Fibroblast of mammary gland (primary cell): ENCODE results near the gene ANGPTL2.

ENCODE experiments used
- DNase-seq: peaks from one replicate; pipeline ENCODE4 v3.0.0-alpha.2; 2010; ENCODE audit warnings: low read depth
- H3K4me3 ChIP-seq: 2 replicates; pipeline ENCODE4 v1.5.1; 2011; ENCODE audit warnings: low read depth, mild to moderate bottlenecking, low read length, moderate library complexity; ENCODE audit not compliant: control insufficient read depth
- TF ChIP-seq, protein P1 (sequence below): conservative IDR thresholded peaks from 2 replicates; pipeline ENCODE4 v1.5.1; 2011; ENCODE audit warnings: low read depth, low read length, inconsistent platforms; ENCODE audit not compliant: control insufficient read depth, insufficient read depth

Gene ANGPTL2

DNA sequence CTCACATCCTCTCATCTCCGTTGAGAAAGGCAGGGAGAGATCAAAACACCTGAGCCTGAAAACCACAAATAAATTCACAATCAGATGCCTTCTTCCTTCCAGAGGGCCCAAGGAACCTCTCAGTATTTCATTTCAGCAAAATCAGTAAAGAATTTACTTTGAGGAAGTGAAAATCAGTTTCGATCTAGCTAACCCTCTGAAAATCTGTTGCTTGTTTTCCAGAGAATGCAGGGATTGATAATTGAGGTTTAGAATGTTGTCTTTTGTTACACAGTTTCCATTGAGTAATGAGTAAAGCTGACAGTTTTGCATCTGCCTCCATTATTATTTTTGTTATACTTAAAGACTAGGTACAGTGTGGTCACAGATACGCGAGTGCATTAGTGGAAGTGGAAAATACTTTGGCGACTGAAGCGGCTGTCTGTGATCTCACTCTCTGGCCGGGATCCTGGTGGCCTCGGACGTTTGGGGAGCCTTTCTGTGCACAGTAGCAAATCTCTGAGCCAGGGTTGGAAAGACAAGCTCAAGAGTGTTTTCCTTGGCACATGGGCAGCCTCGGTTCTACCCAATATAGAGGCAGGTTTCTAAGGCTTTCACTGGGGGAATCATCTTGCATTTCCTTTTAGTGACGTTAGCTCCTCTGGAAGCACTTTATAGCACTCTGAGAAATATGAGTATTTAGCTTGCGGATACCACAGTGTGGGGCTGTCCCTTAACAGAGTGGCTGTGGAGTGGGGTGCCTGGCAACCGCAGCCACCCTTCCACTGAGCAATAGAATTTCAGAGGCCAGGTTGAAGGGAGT is 32.2 kb upstream of the ANGPTL2 start:
- TF ChIP-seq, protein P1, sequence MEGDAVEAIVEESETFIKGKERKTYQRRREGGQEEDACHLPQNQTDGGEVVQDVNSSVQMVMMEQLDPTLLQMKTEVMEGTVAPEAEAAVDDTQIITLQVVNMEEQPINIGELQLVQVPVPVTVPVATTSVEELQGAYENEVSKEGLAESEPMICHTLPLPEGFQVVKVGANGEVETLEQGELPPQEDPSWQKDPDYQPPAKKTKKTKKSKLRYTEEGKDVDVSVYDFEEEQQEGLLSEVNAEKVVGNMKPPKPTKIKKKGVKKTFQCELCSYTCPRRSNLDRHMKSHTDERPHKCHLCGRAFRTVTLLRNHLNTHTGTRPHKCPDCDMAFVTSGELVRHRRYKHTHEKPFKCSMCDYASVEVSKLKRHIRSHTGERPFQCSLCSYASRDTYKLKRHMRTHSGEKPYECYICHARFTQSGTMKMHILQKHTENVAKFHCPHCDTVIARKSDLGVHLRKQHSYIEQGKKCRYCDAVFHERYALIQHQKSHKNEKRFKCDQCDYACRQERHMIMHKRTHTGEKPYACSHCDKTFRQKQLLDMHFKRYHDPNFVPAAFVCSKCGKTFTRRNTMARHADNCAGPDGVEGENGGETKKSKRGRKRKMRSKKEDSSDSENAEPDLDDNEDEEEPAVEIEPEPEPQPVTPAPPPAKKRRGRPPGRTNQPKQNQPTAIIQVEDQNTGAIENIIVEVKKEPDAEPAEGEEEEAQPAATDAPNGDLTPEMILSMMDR: no peak
- H3K4me3 ChIP-seq: no peak overlapping the region
- peak; percentile 79 for DNase-seq

DNA sequence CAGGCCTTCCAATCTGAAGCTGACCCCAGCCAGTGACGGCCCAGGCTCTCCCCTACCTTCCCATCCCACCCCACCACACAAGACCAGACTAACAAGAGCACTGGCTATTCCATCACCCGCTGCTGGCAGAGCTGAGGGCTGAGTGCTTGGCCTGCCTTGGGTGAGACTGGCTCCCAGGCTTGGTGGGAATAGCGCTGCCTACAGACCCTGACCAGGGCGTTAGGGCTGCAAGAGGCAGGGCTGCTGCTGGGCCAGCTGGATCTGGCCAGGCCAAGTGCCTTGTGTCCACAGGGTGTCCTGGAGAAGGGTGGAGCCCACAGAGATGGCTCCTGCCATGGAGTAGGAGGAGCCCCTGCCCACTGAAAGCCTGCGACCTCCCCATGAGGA is 31.6 kb upstream of the ANGPTL2 start:
- no peak for DNase-seq
- no peak overlapping the region for H3K4me3 ChIP-seq

DNA sequence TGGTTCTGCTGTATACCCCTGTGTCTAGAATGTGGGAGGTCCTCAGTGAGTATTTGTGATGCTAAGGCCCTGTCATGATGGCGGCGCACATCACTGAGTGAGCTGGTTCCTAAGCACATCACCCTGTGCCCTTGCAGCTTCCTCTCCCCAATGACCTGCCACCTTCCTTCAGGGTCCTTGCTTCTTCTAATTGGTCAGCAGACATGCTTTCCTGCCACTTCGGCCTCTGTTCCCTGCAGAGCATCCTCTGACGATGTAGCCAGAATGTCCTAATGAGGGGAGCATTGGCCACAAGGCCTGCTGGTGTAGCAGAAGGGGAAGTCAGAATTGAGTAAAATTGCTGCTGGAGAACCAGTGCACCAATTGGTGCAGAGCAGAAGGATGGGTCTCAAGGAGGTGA is 31.1 kb upstream of the ANGPTL2 start:
- TF ChIP-seq, protein P1: no peak
- no peak for DNase-seq
- no peak overlapping the region for H3K4me3 ChIP-seq

More for the DNA sequence above, 31.6 kb upstream of the ANGPTL2 start:
- TF ChIP-seq, protein P1: no peak

DNA sequence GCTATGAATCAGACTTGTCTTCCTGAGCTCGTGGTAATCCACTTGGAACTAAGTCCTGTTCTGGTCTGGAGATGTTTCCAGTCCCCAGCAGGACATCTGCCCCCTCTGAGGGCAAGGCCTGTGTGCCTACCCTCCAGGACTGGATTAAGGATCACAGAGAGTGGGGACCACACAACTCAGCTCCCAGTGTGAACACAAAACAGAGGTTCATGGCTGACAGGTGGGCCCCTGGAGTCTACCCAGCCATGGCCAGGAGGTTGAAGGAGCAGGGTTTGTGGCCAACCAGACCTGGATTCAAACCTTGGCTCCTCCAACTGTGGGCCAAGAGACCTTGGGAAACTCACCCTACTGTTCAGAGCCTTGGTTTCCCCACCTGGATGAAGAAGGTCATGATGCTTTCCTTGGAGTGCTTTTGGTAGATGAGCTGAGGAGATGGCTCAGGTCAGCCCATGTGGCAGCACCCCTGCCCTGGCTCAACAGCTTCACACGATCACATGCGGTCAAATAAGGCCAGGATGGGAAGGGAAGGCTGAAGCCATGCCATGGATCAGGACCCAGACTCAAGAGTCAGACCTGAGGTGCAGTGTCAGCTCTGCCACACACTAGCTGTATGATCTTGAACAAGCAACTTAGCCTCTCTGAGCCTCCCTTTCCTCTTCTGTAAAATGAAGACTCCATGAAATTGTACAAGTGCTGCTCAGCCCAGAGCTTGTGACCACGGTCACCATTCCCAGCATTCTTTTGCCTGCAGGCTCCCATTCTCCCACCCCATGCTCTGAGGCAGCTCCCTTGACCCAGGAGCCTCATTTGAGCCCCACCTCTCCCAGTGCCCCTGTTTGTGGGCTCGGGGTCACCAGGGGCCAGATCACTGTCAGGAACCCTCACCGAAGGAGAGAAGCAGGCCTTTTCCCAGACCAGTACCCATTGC is 27.3 kb upstream of the ANGPTL2 start:
- no peak for DNase-seq
- TF ChIP-seq, protein P1: no peak
- H3K4me3 ChIP-seq: no peak overlapping the region

DNA sequence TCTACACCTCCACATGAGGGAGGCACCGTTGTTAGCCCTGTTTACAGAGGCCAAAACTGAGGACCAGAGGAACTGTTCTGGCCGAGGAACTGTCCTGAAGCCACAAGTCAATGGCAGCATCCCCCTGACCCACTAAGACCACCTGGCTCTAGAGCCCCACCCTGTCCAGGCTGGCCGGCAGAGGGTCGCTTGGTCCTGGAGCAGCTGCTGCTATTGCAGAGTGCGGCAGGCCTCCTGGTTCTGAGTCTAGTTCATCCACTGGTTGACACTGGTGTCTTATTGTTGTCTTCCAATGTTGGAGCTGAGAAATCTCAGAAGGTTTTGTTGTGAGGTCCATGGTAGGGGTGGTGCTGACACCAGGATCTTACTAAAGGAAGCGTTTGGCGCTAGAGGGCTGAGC is 26.6 kb upstream of the ANGPTL2 start:
- no peak overlapping the region for H3K4me3 ChIP-seq
- no peak for DNase-seq
- TF ChIP-seq, protein P1: no peak

DNA sequence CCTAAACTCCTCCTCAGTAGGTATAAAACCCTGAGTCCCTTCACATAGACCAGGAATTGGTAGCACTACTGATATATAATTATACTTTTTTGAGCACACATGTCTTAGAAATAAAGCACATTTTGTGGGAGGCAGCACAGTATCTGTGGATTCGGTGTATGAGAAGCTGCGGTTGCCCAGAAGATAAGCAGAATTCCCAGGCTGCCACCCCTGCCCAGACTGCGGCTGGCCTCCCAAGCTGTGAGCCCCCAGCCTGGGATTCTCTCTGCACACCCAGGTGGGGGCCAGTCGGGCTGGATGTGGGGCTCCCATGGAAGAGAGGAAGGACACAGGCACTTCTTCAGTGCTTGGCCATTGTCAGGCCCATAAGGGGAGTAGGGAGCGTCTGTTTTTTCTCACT is 25.6 kb upstream of the ANGPTL2 start:
- no peak overlapping the region for H3K4me3 ChIP-seq
- DNase-seq: no peak
- TF ChIP-seq, protein P1: no peak
